ENCODE measurements around the gene CDKL4.
A peak's percentile ranks its signal among the peaks of the same experiment; 100 is the strongest.
"Not testable (repeated sequence)": the region's sequence is repeated elsewhere in the genome, so short reads cannot be mapped to it uniquely, and the experiment has no call there.

The CDKL4 gene

GRCh38 chr2:39176997-39177396, 66.8 kb downstream of the CDKL4 start:
- DNase-seq: no peak

GRCh38 chr2:39175026-39175812, 68.6 kb downstream of the CDKL4 start:
- no peak for DNase-seq

- DNase-seq: no peak
These were observed 69.7 kb downstream of the CDKL4 start for GRCh38 chr2:39174022-39174421.

- DNase-seq: not testable (repeated sequence)
These were observed 71.6 kb downstream of the CDKL4 start for GRCh38 chr2:39172047-39172706.

GRCh38 chr2:39171621-39172020, 72.1 kb downstream of the CDKL4 start:
- no peak for DNase-seq

- DNase-seq: peak; percentile 62
These were observed 79.7 kb downstream of the CDKL4 start for GRCh38 chr2:39164089-39164488.

GRCh38 chr2:39160982-39161381, 82.8 kb downstream of the CDKL4 start:
- DNase-seq: peak; percentile 6

GRCh38 chr2:39159283-39159682, 84.5 kb downstream of the CDKL4 start:
- no peak for DNase-seq

GRCh38 chr2:39158351-39158750, 85.4 kb downstream of the CDKL4 start:
- DNase-seq: peak; percentile 61

GRCh38 chr2:39156846-39157245, 86.9 kb downstream of the CDKL4 start:
- DNase-seq: no peak

GRCh38 chr2:39156107-39156506, 87.7 kb downstream of the CDKL4 start:
- peak; percentile 23 for DNase-seq

- DNase-seq: not testable (repeated sequence)
These were observed 88.2 kb downstream of the CDKL4 start for GRCh38 chr2:39155573-39155972.

- DNase-seq: no peak
These were observed 88.8 kb downstream of the CDKL4 start for GRCh38 chr2:39154944-39155343.

GRCh38 chr2:39153312-39153711, 90.5 kb downstream of the CDKL4 start:
- DNase-seq: peak; percentile 75

GRCh38 chr2:39152504-39152903, 91.3 kb downstream of the CDKL4 start:
- DNase-seq: no peak

- no peak for DNase-seq
These were observed 92.8 kb downstream of the CDKL4 start for GRCh38 chr2:39150890-39151497.

GRCh38 chr2:39150102-39150562, 93.6 kb downstream of the CDKL4 start:
- DNase-seq: no peak

- DNase-seq: no peak
These were observed 97.1 kb downstream of the CDKL4 start for GRCh38 chr2:39146630-39147029.

GRCh38 chr2:39145906-39146421, 97.8 kb downstream of the CDKL4 start:
- DNase-seq: no peak

GRCh38 chr2:39144416-39144815, 99.4 kb downstream of the CDKL4 start:
- DNase-seq: peak; percentile 34

GRCh38 chr2:39142904-39143605, 100.7 kb downstream of the CDKL4 start:
- no peak for DNase-seq

- DNase-seq: no peak
These were observed 102.2 kb downstream of the CDKL4 start for GRCh38 chr2:39141334-39142271.
